ENCODE measurements around the gene SLC45A2.

SLC45A2 gene

GRCh38 chr5:33992864-33993263 is 8.4 kb upstream of the SLC45A2 start:
- Histone ChIP-seq H3K4me3 (ENCODE audit: low read depth, low read length, poor library complexity, severe bottlenecking) (no peak overlapping the region), H3K27me3 (ENCODE audit: insufficient read depth, low read length) (no peaks in the 10 kb centered on the region), H3K9me3 (ENCODE audit: low read length) (peaks cover 2% of the 10 kb centered on the region; the same call in 1 of the 2 replicates), H3K9ac (ENCODE audit: low read length) (no peak overlapping the region), H3F3A (ENCODE audit: insufficient read depth, low read length) (no peaks in the 10 kb centered on the region), H2AFZ (ENCODE audit: low read length) (no peak overlapping the region), H3K9me2 (ENCODE audit: low read depth, low read length) (no peaks in the 10 kb centered on the region), H3K4me2 (ENCODE audit: low read length) (no peak overlapping the region), H3K27ac (ENCODE audit: low read depth, low read length, poor library complexity, severe bottlenecking) (no peak overlapping the region), H3K4me1 (ENCODE audit: insufficient read depth, low read length, severe bottlenecking) (no peaks in the 10 kb centered on the region), H3K36me3 (ENCODE audit: insufficient read depth, low read length) (peaks cover 10% of the 10 kb centered on the region; the same call in 1 of the 2 replicates), H4K20me1 (ENCODE audit: insufficient read depth, low read length) (no peaks in the 10 kb centered on the region), H3K79me2 (ENCODE audit: insufficient read depth, low read length) (no peaks in the 10 kb centered on the region)
- TF ChIP-seq EZH2 (IDR thresholded peaks at IDR 0.05; ENCODE audit: borderline replicate concordance, low read length) (no peak), CTCF (IDR thresholded peaks at IDR 0.05; ENCODE audit: low read length) (no peak)

- no peak for TF ChIP-seq EZH2 (IDR thresholded peaks at IDR 0.05; ENCODE audit: borderline replicate concordance, low read length)
- Histone ChIP-seq H3K4me1 (ENCODE audit: insufficient read depth, low read length, severe bottlenecking) (no peaks in the 10 kb centered on the region), H3K9me2 (ENCODE audit: low read depth, low read length) (no peaks in the 10 kb centered on the region), H3K27ac (ENCODE audit: low read depth, low read length, poor library complexity, severe bottlenecking) (no peak overlapping the region), H3K27me3 (ENCODE audit: insufficient read depth, low read length) (no peaks in the 10 kb centered on the region), H3K36me3 (ENCODE audit: insufficient read depth, low read length) (peaks cover 13% of the 10 kb centered on the region; the same call in 1 of the 2 replicates), H3K4me3 (ENCODE audit: low read depth, low read length, poor library complexity, severe bottlenecking) (no peak overlapping the region), H4K20me1 (ENCODE audit: insufficient read depth, low read length) (no peaks in the 10 kb centered on the region), H3K9me3 (ENCODE audit: low read length) (peaks cover 5% of the 10 kb centered on the region; the same call in 1 of the 2 replicates), H3F3A (ENCODE audit: insufficient read depth, low read length) (no peaks in the 10 kb centered on the region), H3K9ac (ENCODE audit: low read length) (no peak overlapping the region), H2AFZ (ENCODE audit: low read length) (no peak overlapping the region), H3K79me2 (ENCODE audit: insufficient read depth, low read length) (no peaks in the 10 kb centered on the region), H3K4me2 (ENCODE audit: low read length) (no peak overlapping the region)
Observed at GRCh38 chr5:33985447-33985846, 954 bp upstream of the SLC45A2 start.

GRCh38 chr5:33984178-33984577 is 315 bp downstream of the SLC45A2 start:
- H3K9ac ChIP-seq (ENCODE audit: low read length) = no peak overlapping the region
- TF ChIP-seq EZH2 (IDR thresholded peaks at IDR 0.05; ENCODE audit: borderline replicate concordance, low read length) (no peak), CTCF (IDR thresholded peaks at IDR 0.05; ENCODE audit: low read length) (no peak)

More at GRCh38 chr5:33984178-33984577, 315 bp downstream of the SLC45A2 start:
- Histone ChIP-seq H2AFZ (ENCODE audit: low read length) (no peak overlapping the region), H3K27ac (ENCODE audit: low read depth, low read length, poor library complexity, severe bottlenecking) (no peak overlapping the region), H3K27me3 (ENCODE audit: insufficient read depth, low read length) (no peaks in the 10 kb centered on the region), H3K36me3 (ENCODE audit: insufficient read depth, low read length) (peaks cover 13% of the 10 kb centered on the region; the same call in 1 of the 2 replicates), H3K4me1 (ENCODE audit: insufficient read depth, low read length, severe bottlenecking) (no peaks in the 10 kb centered on the region), H3F3A (ENCODE audit: insufficient read depth, low read length) (no peaks in the 10 kb centered on the region), H3K4me3 (ENCODE audit: low read depth, low read length, poor library complexity, severe bottlenecking) (no peak overlapping the region), H3K79me2 (ENCODE audit: insufficient read depth, low read length) (no peaks in the 10 kb centered on the region), H4K20me1 (ENCODE audit: insufficient read depth, low read length) (no peaks in the 10 kb centered on the region), H3K4me2 (ENCODE audit: low read length) (no peak overlapping the region), H3K9me2 (ENCODE audit: low read depth, low read length) (no peaks in the 10 kb centered on the region), H3K9me3 (ENCODE audit: low read length) (peaks cover 5% of the 10 kb centered on the region; the same call in 1 of the 2 replicates)

All from OCI-LY1 (cell line).